GM12872 (cell line): ENCODE data around the gene RNF114.

Experiments
- CTCF ChIP-seq: IDR thresholded peaks from 3 replicates; pipeline ENCODE4 v1.5.1; 2011; ENCODE audit warnings: low read depth, mild to moderate bottlenecking, low read length, moderate library complexity; ENCODE audit not compliant: insufficient read depth

Gene RNF114

GRCh38 chr20:49985617-49986016 lies 49.4 kb downstream of the RNF114 start:
- no peak for TF ChIP-seq CTCF

GRCh38 chr20:49986049-49986448 lies 49.9 kb downstream of the RNF114 start:
- no peak for TF ChIP-seq CTCF

GRCh38 chr20:49987015-49987867 lies 51.0 kb downstream of the RNF114 start:
- no peak for TF ChIP-seq CTCF

- TF ChIP-seq CTCF = no peak
Observed at GRCh38 chr20:49987868-49988690, 51.9 kb downstream of the RNF114 start.

- no peak for TF ChIP-seq CTCF
Observed at GRCh38 chr20:49989234-49990065, 53.3 kb downstream of the RNF114 start.

- TF ChIP-seq CTCF = no peak
Observed at GRCh38 chr20:49990271-49990720, 54.1 kb downstream of the RNF114 start.
